ENCODE data around the gene PARP12. TPM values are rescaled to one million over a fixed set of nuclear protein-coding genes. Genes with fewer than 3 reads are reported as not detected.

Gene PARP12
- total and polyA plus RNA-seq, 10 of the 15 experiments (the other 5 are each of a cell fraction or from before 2014, with no cell fraction given), result 0.98 to 51.8 (median 18.0) TPM

DNA sequence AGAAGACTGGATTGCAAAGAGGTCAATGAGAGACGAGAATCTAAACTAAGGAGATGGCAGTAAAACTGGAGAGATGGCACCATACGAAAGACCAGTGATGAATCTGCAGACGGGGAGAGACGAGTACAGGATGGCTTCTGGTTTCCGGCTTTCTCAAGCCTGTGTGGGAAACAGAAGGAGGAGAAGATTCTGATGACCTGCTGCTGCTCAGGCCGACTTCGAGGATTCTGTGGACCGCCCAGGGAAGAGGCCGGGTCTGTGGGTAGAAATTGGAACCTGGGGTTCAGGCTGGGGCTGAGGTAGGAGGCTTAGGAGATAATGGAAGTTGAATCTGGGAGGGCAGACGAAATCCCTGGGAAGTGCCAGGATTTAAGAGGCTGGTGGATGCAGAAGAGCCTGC lies 48.6 kb downstream of the PARP12 start:
- no peak overlapping the region for H3K9ac ChIP-seq (ENCODE audit: control insufficient read depth, insufficient read depth, low read length)
- no peak for DNase-seq (ENCODE audit: low read depth, low spot score)
- ChIA-PET POLR2A (no interaction called here), SMC1A (ENCODE audit: uncharacterized antibody, unreplicated experiment) (interaction anchor here (0.5 kb wide), 1 partner anchor 53 kb away, joined by 3 read pairs; no protein-coding TSS in a partner anchor), CTCF (no interaction called here), RAD21 (ENCODE audit: unreplicated experiment) (no interaction called here)
- no peak for ATAC-seq
- no peak overlapping the region for H3K4me3 ChIP-seq
- no TSS peak for BruUV-seq (replicated peaks)
- H3K4me2 ChIP-seq (ENCODE audit: control insufficient read depth, insufficient read depth), result no peak overlapping the region
- no peak overlapping the region for H3K27ac ChIP-seq (ENCODE audit: control insufficient read depth, insufficient read depth)
- H3K9me3 ChIP-seq (replicated peaks; ENCODE audit: control insufficient read depth, insufficient read depth, low read length), result no peaks in the 10 kb centered on the region
- H3K27me3 ChIP-seq (replicated peaks in 1 of 2; ENCODE audit: control insufficient read depth in 2 of 2, insufficient read depth in 2 of 2, low read length in 1 of 2), result no peaks in the 10 kb centered on the region; a peak in 2 of 4 replicates
- H3K36me3 ChIP-seq (ENCODE audit: control insufficient read depth in 2 of 2, insufficient read depth in 2 of 2, low read length in 1 of 2), result no peaks in the 10 kb centered on the region
- no peaks in the 10 kb centered on the region for H3K79me2 ChIP-seq (ENCODE audit: control insufficient read depth, insufficient read depth, low read length)
- in situ Hi-C loops (cut with MboI), result no loop called here
- no peak for FAIRE-seq
- TF ChIP-seq, protein P1, sequence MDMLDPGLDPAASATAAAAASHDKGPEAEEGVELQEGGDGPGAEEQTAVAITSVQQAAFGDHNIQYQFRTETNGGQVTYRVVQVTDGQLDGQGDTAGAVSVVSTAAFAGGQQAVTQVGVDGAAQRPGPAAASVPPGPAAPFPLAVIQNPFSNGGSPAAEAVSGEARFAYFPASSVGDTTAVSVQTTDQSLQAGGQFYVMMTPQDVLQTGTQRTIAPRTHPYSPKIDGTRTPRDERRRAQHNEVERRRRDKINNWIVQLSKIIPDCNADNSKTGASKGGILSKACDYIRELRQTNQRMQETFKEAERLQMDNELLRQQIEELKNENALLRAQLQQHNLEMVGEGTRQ (IDR thresholded peaks at IDR 0.05; ENCODE audit: borderline replicate concordance, low read depth, low read length), result no peak
- TF ChIP-seq KDM1A (IDR thresholded peaks at IDR 0.05; ENCODE audit: borderline replicate concordance) (no peak), CREM (IDR thresholded peaks at IDR 0.05; ENCODE audit: low read depth) (no peak), SREBF2 (IDR thresholded peaks at IDR 0.05; ENCODE audit: low read length) (no peak), BHLHE40 (IDR thresholded peaks at IDR 0.05; ENCODE audit: borderline replicate concordance in 1 of 2, low read depth in 2 of 2, low read length in 1 of 2) (no peak), HDGF (IDR thresholded peaks at IDR 0.05) (no peak), PAX5 (IDR thresholded peaks at IDR 0.05; ENCODE audit: borderline replicate concordance, low read depth, low read length) (no peak), KAT2A (conservative IDR thresholded peaks at IDR 0.05; ENCODE audit: control insufficient read depth, low read depth, low read length) (no peak), ESRRA (IDR thresholded peaks at IDR 0.05; ENCODE audit: low read length) (no peak), MEF2A (IDR thresholded peaks at IDR 0.05; ENCODE audit: insufficient read depth, low read depth, low read length) (no peak), ZNF622 (IDR thresholded peaks at IDR 0.05) (no peak), NBN (IDR thresholded peaks at IDR 0.05) (no peak), NFIC (IDR thresholded peaks at IDR 0.05; ENCODE audit: low read depth, low read length) (no peak)
- TF ChIP-seq, protein P2, sequence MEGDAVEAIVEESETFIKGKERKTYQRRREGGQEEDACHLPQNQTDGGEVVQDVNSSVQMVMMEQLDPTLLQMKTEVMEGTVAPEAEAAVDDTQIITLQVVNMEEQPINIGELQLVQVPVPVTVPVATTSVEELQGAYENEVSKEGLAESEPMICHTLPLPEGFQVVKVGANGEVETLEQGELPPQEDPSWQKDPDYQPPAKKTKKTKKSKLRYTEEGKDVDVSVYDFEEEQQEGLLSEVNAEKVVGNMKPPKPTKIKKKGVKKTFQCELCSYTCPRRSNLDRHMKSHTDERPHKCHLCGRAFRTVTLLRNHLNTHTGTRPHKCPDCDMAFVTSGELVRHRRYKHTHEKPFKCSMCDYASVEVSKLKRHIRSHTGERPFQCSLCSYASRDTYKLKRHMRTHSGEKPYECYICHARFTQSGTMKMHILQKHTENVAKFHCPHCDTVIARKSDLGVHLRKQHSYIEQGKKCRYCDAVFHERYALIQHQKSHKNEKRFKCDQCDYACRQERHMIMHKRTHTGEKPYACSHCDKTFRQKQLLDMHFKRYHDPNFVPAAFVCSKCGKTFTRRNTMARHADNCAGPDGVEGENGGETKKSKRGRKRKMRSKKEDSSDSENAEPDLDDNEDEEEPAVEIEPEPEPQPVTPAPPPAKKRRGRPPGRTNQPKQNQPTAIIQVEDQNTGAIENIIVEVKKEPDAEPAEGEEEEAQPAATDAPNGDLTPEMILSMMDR (IDR thresholded peaks at IDR 0.05 in 2 of 3, conservative IDR thresholded peaks at IDR 0.05 in 1 of 3; ENCODE audit: control insufficient read depth in 2 of 3, extremely low read depth in 1 of 3, insufficient read depth in 1 of 3, low read depth in 3 of 3, low read length in 3 of 3), result no peak
- TF ChIP-seq, protein P3, sequence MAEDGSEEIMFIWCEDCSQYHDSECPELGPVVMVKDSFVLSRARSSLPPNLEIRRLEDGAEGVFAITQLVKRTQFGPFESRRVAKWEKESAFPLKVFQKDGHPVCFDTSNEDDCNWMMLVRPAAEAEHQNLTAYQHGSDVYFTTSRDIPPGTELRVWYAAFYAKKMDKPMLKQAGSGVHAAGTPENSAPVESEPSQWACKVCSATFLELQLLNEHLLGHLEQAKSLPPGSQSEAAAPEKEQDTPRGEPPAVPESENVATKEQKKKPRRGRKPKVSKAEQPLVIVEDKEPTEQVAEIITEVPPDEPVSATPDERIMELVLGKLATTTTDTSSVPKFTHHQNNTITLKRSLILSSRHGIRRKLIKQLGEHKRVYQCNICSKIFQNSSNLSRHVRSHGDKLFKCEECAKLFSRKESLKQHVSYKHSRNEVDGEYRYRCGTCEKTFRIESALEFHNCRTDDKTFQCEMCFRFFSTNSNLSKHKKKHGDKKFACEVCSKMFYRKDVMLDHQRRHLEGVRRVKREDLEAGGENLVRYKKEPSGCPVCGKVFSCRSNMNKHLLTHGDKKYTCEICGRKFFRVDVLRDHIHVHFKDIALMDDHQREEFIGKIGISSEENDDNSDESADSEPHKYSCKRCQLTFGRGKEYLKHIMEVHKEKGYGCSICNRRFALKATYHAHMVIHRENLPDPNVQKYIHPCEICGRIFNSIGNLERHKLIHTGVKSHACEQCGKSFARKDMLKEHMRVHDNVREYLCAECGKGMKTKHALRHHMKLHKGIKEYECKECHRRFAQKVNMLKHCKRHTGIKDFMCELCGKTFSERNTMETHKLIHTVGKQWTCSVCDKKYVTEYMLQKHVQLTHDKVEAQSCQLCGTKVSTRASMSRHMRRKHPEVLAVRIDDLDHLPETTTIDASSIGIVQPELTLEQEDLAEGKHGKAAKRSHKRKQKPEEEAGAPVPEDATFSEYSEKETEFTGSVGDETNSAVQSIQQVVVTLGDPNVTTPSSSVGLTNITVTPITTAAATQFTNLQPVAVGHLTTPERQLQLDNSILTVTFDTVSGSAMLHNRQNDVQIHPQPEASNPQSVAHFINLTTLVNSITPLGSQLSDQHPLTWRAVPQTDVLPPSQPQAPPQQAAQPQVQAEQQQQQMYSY (CRISPR knock-in tag; IDR thresholded peaks at IDR 0.05), result no peak
- TF ChIP-seq, protein P4, sequence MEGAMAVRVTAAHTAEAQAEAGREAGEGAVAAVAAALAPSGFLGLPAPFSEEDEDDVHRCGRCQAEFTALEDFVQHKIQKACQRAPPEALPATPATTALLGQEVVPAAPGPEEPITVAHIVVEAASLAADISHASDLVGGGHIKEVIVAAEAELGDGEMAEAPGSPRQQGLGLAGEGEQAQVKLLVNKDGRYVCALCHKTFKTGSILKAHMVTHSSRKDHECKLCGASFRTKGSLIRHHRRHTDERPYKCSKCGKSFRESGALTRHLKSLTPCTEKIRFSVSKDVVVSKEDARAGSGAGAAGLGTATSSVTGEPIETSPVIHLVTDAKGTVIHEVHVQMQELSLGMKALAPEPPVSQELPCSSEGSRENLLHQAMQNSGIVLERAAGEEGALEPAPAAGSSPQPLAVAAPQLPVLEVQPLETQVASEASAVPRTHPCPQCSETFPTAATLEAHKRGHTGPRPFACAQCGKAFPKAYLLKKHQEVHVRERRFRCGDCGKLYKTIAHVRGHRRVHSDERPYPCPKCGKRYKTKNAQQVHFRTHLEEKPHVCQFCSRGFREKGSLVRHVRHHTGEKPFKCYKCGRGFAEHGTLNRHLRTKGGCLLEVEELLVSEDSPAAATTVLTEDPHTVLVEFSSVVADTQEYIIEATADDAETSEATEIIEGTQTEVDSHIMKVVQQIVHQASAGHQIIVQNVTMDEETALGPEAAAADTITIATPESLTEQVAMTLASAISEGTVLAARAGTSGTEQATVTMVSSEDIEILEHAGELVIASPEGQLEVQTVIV (IDR thresholded peaks at IDR 0.05; ENCODE audit: borderline replicate concordance, partially characterized antibody), result no peak
- TF ChIP-seq, protein P5, sequence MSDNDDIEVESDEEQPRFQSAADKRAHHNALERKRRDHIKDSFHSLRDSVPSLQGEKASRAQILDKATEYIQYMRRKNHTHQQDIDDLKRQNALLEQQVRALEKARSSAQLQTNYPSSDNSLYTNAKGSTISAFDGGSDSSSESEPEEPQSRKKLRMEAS (IDR thresholded peaks at IDR 0.05; ENCODE audit: low read depth, low read length), result no peak
- no peaks in the 10 kb centered on the region for H4K20me1 ChIP-seq (ENCODE audit: control insufficient read depth, insufficient read depth)
- intact Hi-C loops (cut with micrococcal nuclease; ENCODE audit: unreplicated experiment), result no loop called here
- WGBS (ENCODE audit: insufficient coverage, insufficient replicate concordance, low lambda C conversion rate, missing lambda C conversion rate), result 89% methylated on average over 10 of the region's 10 CpGs
- no peaks in the 10 kb centered on the region for H3K4me1 ChIP-seq (ENCODE audit: control insufficient read depth, insufficient read depth, low read length)
- no peak overlapping the region for H2AFZ ChIP-seq (ENCODE audit: control insufficient read depth, low read depth, low read length)
